ENCODE results near the gene SYNDIG1. TPM values are rescaled to one million over a fixed set of nuclear protein-coding genes. Genes with fewer than 3 reads are reported as not detected.

The SYNDIG1 gene
- total RNA-seq, 2 donors from 2014 or later, result 0.73 to 4.5 TPM

GRCh38 chr20:24445510-24446170 is 23.8 kb upstream of the SYNDIG1 start:
- 50% methylated on average over 11 of the region's 11 CpGs for WGBS
- intact Hi-C loops (cut with DNase I), result no loop called here

GRCh38 chr20:24446811-24447210 is 22.6 kb upstream of the SYNDIG1 start:
- H3K9me3 ChIP-seq, result no peaks in the 10 kb centered on the region
- intact Hi-C loops (cut with DNase I), result no loop called here
- H3K27ac ChIP-seq, result no peak overlapping the region
- H3K27me3 ChIP-seq (replicated peaks; ENCODE audit: insufficient read depth), result no peaks in the 10 kb centered on the region
- TF ChIP-seq CTCF (IDR thresholded peaks at IDR 0.05) (no peak), POLR2A (IDR thresholded peaks at IDR 0.05) (no peak), POLR2AphosphoS5 (IDR thresholded peaks at IDR 0.05) (no peak)
- DNase-seq (ENCODE audit: low spot score), result no peak
- no peak overlapping the region for H3K4me3 ChIP-seq
- H3K4me1 ChIP-seq (replicated peaks), result no peaks in the 10 kb centered on the region
- WGBS, result 95% methylated on average over 2 of the region's 2 CpGs
- no peaks in the 10 kb centered on the region for H3K36me3 ChIP-seq

More at GRCh38 chr20:24445510-24446170, 23.8 kb upstream of the SYNDIG1 start:
- Histone ChIP-seq H3K27me3 (replicated peaks; ENCODE audit: insufficient read depth) (no peaks in the 10 kb centered on the region), H3K27ac (no peak overlapping the region), H3K4me3 (no peak overlapping the region), H3K9me3 (no peaks in the 10 kb centered on the region), H3K36me3 (no peaks in the 10 kb centered on the region), H3K4me1 (replicated peaks) (no peaks in the 10 kb centered on the region)
- TF ChIP-seq CTCF (IDR thresholded peaks at IDR 0.05), result no peak
- no peak for TF ChIP-seq POLR2A (IDR thresholded peaks at IDR 0.05)
- no peak for TF ChIP-seq POLR2AphosphoS5 (IDR thresholded peaks at IDR 0.05)
- no peak for DNase-seq (ENCODE audit: low spot score)

GRCh38 chr20:24448170-24448569 is 21.3 kb upstream of the SYNDIG1 start:
- intact Hi-C loops (cut with DNase I), result no loop called here

GRCh38 chr20:24449026-24449720 is 20.3 kb upstream of the SYNDIG1 start:
- Histone ChIP-seq H3K27me3 (replicated peaks; ENCODE audit: insufficient read depth) (no peaks in the 10 kb centered on the region), H3K4me3 (no peak overlapping the region), H3K27ac (no peak overlapping the region), H3K4me1 (replicated peaks) (no peaks in the 10 kb centered on the region), H3K36me3 (no peaks in the 10 kb centered on the region), H3K9me3 (no peaks in the 10 kb centered on the region)
- no peak for DNase-seq (ENCODE audit: low spot score)
- WGBS, result 93% methylated on average over 9 of the region's 9 CpGs
- intact Hi-C loops (cut with DNase I), result no loop called here
- TF ChIP-seq POLR2A (IDR thresholded peaks at IDR 0.05) (no peak), CTCF (IDR thresholded peaks at IDR 0.05) (no peak), POLR2AphosphoS5 (IDR thresholded peaks at IDR 0.05) (no peak)

More at GRCh38 chr20:24448170-24448569, 21.3 kb upstream of the SYNDIG1 start:
- no peaks in the 10 kb centered on the region for H3K4me1 ChIP-seq (replicated peaks)
- WGBS, result 57% methylated on average over 7 of the region's 7 CpGs
- DNase-seq (ENCODE audit: low spot score), result no peak
- TF ChIP-seq POLR2AphosphoS5 (IDR thresholded peaks at IDR 0.05) (no peak), POLR2A (IDR thresholded peaks at IDR 0.05) (no peak), CTCF (IDR thresholded peaks at IDR 0.05) (no peak)
- H3K27me3 ChIP-seq (replicated peaks; ENCODE audit: insufficient read depth), result no peaks in the 10 kb centered on the region
- H3K4me3 ChIP-seq, result no peak overlapping the region
- H3K27ac ChIP-seq, result no peak overlapping the region
- no peaks in the 10 kb centered on the region for H3K9me3 ChIP-seq
- H3K36me3 ChIP-seq, result no peaks in the 10 kb centered on the region

- Histone ChIP-seq H3K4me1 (replicated peaks) (no peaks in the 10 kb centered on the region), H3K27me3 (replicated peaks; ENCODE audit: insufficient read depth) (peaks cover 2% of the 10 kb centered on the region), H3K27ac (no peak overlapping the region), H3K9me3 (no peaks in the 10 kb centered on the region), H3K4me3 (no peak overlapping the region), H3K36me3 (no peaks in the 10 kb centered on the region)
- no peak for TF ChIP-seq POLR2AphosphoS5 (IDR thresholded peaks at IDR 0.05)
- TF ChIP-seq POLR2A (IDR thresholded peaks at IDR 0.05), result no peak
- no peak for TF ChIP-seq CTCF (IDR thresholded peaks at IDR 0.05)
- DNase-seq (ENCODE audit: low spot score), result no peak
- intact Hi-C loops (cut with DNase I), result no loop called here
- WGBS, result 87% methylated on average over 2 of the region's 2 CpGs
Measured at GRCh38 chr20:24450177-24450576, 19.3 kb upstream of the SYNDIG1 start.

All from prostate gland (tissue), 2 donors.